CD14-positive monocyte (primary cell): Measurements from ENCODE around the gene TUBB4B. TPM values are rescaled to one million over a fixed set of nuclear protein-coding genes. Genes with fewer than 3 reads are reported as not detected.

Experiments used
- DNase-seq, 3 donors: peaks; one replicate each; pipeline ENCODE4 v3.0.0-alpha.2; 2011 to 2022
- H2AFZ ChIP-seq: 2 replicates; pipeline ENCODE4 v1.6.0; 2012; ENCODE audit warnings: mild to moderate bottlenecking, low read depth, low read length, inconsistent platforms; ENCODE audit not compliant: insufficient read depth, poor library complexity, severe bottlenecking
- H3K27ac ChIP-seq, 2 donors: 1 replicate in 1 of 2; 2 replicates in 1 of 2; pipeline ENCODE4 v1.5.1; 2012 to 2013; ENCODE audit warnings: low read length in 2 of 2, control low read depth in 1 of 2, inconsistent platforms in 1 of 2, low read depth in 1 of 2, mild to moderate bottlenecking in 1 of 2
- H3K27me3 ChIP-seq, 2 donors: one replicate each; pipeline versions ENCODE4 v1.6.0 to v1.6.1; 2011 to 2013; ENCODE audit warnings: low read length in 2 of 2; ENCODE audit not compliant: control insufficient read depth in 2 of 2, insufficient read depth in 2 of 2
- H3K36me3 ChIP-seq, 2 donors: replicated peaks in 1 of 2; 1 replicate in 1 of 2; 2 replicates in 1 of 2; pipeline versions ENCODE4 v1.5.1 to v1.6.1; 2012 to 2013; ENCODE audit warnings: low read length in 2 of 2, control low read depth in 1 of 2, inconsistent platforms in 1 of 2, mild to moderate bottlenecking in 1 of 2; ENCODE audit not compliant: insufficient read depth in 2 of 2, control insufficient read depth in 1 of 2
- H3K4me1 ChIP-seq, 2 donors: 1 replicate in 1 of 2; 2 replicates in 1 of 2; pipeline versions ENCODE4 v1.5.1 to v1.6.1; 2012 to 2013; ENCODE audit warnings: low read length in 2 of 2, control low read depth in 1 of 2, inconsistent platforms in 1 of 2, mild to moderate bottlenecking in 1 of 2, moderate library complexity in 1 of 2; ENCODE audit not compliant: insufficient read depth in 2 of 2, control insufficient read depth in 1 of 2
- H3K4me2 ChIP-seq: replicated peaks from 2 replicates; pipeline ENCODE3; 2012; ENCODE audit warnings: low read length, moderate library complexity, mild to moderate bottlenecking; ENCODE audit not compliant: poor library complexity, severe bottlenecking; ENCODE audit errors: extremely low read depth
- H3K4me3 ChIP-seq, 3 experiments: fragments of 200-600 bp in 1 of 3; sonication (generic) in 1 of 3; replicated peaks in 1 of 3; 1 replicate in 2 of 3; 2 replicates in 1 of 3; pipeline ENCODE4 v1.5.1; 2011 to 2013; ENCODE audit warnings: low read length in 3 of 3, mild to moderate bottlenecking in 3 of 3, control low read depth in 2 of 3, low read depth in 2 of 3, inconsistent platforms in 1 of 3, moderate library complexity in 1 of 3
- H3K79me2 ChIP-seq: 2 replicates; pipeline ENCODE4 v1.6.0; 2012; ENCODE audit warnings: mild to moderate bottlenecking, control low read depth, inconsistent platforms, low read length, moderate library complexity; ENCODE audit not compliant: insufficient read depth
- H3K9ac ChIP-seq: 2 replicates; pipeline ENCODE4 v1.6.0; 2017; ENCODE audit warnings: low read length, mild to moderate bottlenecking; ENCODE audit not compliant: insufficient read depth, poor library complexity, severe bottlenecking
- H3K9me3 ChIP-seq, 2 donors: replicated peaks in 1 of 2; 1 replicate in 1 of 2; 2 replicates in 1 of 2; pipeline versions ENCODE4 v1.5.1 to v1.6.1; 2012 to 2013; ENCODE audit warnings: low read length in 2 of 2, control low read depth in 1 of 2; ENCODE audit not compliant: control insufficient read depth in 1 of 2, insufficient read depth in 1 of 2
- H4K20me1 ChIP-seq: 2 replicates; pipeline ENCODE4 v1.6.0; 2012; ENCODE audit warnings: mild to moderate bottlenecking, low read length, control low read depth, moderate library complexity; ENCODE audit not compliant: insufficient read depth
- H3K27ac Mint-ChIP-seq, 7 donors: one replicate each; pipeline ENCODE4 v1.8.0; 2020; ENCODE audit warnings: mild to moderate bottlenecking in 7 of 7, mixed read lengths in 7 of 7, moderate library complexity in 6 of 7, inconsistent platforms in 2 of 7
- H3K27me3 Mint-ChIP-seq, 3 donors: one replicate each; pipeline ENCODE4 v1.8.0; 2021 to 2022; ENCODE audit warnings: low read depth in 3 of 3, mild to moderate bottlenecking in 3 of 3, mixed read lengths in 3 of 3, moderate library complexity in 3 of 3, inconsistent platforms in 1 of 3
- H3K36me3 Mint-ChIP-seq, 2 donors: one replicate each; pipeline ENCODE4 v1.8.0; 2020; ENCODE audit warnings: mixed read lengths in 2 of 2, inconsistent platforms in 1 of 2, mild to moderate bottlenecking in 1 of 2
- H3K4me1 Mint-ChIP-seq: one replicate; pipeline ENCODE4 v1.8.0; 2020; ENCODE audit warnings: mild to moderate bottlenecking, mixed read lengths
- H3K4me3 Mint-ChIP-seq, 2 donors: one replicate each; pipeline ENCODE4 v1.8.0; 2020; ENCODE audit warnings: mild to moderate bottlenecking in 2 of 2, mixed read lengths in 2 of 2, moderate library complexity in 1 of 2
- H3K9me3 Mint-ChIP-seq, 7 donors: one replicate each; pipeline ENCODE4 v1.8.0; 2020 to 2022; ENCODE audit warnings: mixed read lengths in 7 of 7, mild to moderate bottlenecking in 6 of 7, moderate library complexity in 6 of 7, inconsistent platforms in 2 of 7
- CTCF ChIP-seq: fragments of 200-600 bp; IDR thresholded peaks from one replicate; pipeline ENCODE4 v1.8.0; 2022; ENCODE audit warnings: antibody characterized with exemption, mild to moderate bottlenecking
- WGBS: methylation state at CpG from one replicate; pipeline ENCODE4 v1.1.5; 2013; ENCODE audit warnings: missing lambda C conversion rate; ENCODE audit not compliant: insufficient coverage; 5-methylcytosine and 5-hydroxymethylcytosine counted together
- intact Hi-C, 2 donors: fragments of 100-400 bp; cut with micrococcal nuclease; formaldehyde crosslinking; loops; one replicate each; pipeline versions ENCODE4 v1.15.0 to v1.15.1; 2023
- polyA plus RNA-seq, 3 donors: library from polyadenylated mRNA; depleted of rRNA in 1 of 3; unstranded in 2 of 3; stranded (reverse) in 1 of 3; fragments of 300-500 nt in 2 of 3; fragments of >200 nt in 1 of 3; fragmentation: Illumina TruSeq in 2 of 3; gene quantifications; 1 replicate in 2 of 3; 2 replicates in 1 of 3; pipeline ENCODE4 v1.2.3, GENCODE V29; 2012 to 2021

Gene TUBB4B
- polyA plus RNA-seq, 3 donors, result 58.1 to 284 (median 70.8) TPM

DNA sequence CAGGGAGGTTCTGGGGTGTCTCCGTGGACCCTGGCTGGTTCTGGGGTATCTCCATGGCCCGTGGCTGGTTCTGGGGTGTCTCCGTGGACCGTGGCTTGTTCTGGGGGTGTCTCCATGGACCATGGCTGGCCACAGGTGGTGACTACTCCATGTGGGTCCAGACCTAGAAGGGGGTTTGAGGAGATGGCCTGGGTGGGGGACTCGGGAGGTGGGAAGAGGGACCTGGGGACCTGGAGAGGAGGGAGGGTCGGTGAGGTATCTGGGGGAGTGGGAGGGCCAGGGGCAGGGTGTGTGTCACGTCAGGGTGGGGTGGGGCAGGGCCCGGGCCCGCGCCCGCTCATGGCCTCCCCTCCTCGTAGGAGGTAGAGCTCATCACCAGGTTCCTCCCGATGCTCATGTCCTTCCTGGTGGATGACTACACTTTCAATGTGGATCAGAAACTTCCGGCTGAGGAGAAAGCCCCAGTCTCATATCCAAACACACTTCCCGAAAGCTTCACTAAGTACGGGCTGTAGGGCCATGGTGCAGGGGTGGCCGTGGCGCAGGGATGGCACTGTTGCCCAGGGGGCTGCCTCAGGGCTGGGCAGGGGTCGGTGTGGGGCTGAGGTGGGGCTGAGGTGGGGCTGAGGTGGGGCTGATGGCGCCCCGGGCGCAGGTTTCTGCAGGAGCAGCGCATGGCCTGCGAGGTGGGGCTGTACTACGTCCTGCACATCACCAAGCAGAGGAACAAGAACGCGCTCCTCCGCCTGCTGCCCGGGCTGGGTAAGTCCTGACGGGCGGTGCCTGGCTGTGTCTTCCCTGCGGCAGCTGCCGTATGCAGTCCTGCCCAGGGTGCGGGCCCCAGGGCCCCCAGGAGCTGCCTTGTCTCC is 25.7 kb downstream of the TUBB4B start:
- Histone ChIP-seq H3K27ac (peak overlapping the region in 1 of 2 donors; percentile 26), H3K9me3 (no peaks in the 10 kb centered on the region), H3K36me3 (peaks cover 41 to 75% of the 10 kb centered on the region in 2 donors), H3K4me3 (no peak overlapping the region), H2AFZ (no peak overlapping the region), H3K4me1 (peaks cover 23 to 28% of the 10 kb centered on the region in 2 donors), H4K20me1 (peaks cover 43% of the 10 kb centered on the region), H3K4me2 (no peak overlapping the region), H3K9ac (no peak overlapping the region), H3K27me3 (no peaks in the 10 kb centered on the region), H3K79me2 (peaks cover 3% of the 10 kb centered on the region)
- Mint-ChIP-seq H3K4me3 (no peak overlapping the region), H3K27ac (peak overlapping the region in 1 of 7 donors; percentile 30), H3K4me1 (peaks cover 29% of the 10 kb centered on the region), H3K9me3 (peaks cover 0 to 2% (median 0%) of the 10 kb centered on the region in 7 donors), H3K27me3 (no peaks in the 10 kb centered on the region), H3K36me3 (peaks cover 42 to 84% of the 10 kb centered on the region in 2 donors)
- WGBS, result 92% methylated on average over 32 of the region's 34 CpGs
- intact Hi-C loops, result no loop called here
- TF ChIP-seq CTCF, result no peak
- DNase-seq, result no peak

DNA sequence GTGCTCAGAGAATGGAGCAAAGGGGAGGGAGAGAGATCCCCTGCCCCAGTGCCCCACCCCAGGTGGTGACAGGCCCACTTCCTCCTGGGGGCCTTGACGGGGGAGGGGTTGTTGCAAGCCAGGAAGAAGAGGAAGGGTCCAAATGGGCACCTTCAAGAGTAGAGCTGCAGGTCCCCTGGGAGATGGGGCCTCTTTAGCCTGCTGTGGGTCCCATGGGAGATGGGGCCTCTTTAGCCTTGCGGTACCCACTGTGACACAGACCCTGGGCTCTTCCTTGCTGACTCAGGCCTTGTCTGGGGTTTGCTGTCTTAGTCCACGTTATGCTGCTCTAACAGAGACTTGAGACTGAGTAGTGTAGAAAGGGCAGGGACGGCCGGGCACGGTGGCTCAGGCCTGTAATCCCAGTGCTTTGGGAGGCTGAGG is 26.9 kb downstream of the TUBB4B start:
- DNase-seq, result peak in 1 of 3 donors; percentile 19
- Histone ChIP-seq H3K9ac (no peak overlapping the region), H4K20me1 (peaks cover 37% of the 10 kb centered on the region), H3K27ac (peak overlapping the region; percentile 36 to 51), H3K79me2 (peaks cover 3% of the 10 kb centered on the region), H3K9me3 (no peaks in the 10 kb centered on the region), H3K36me3 (peaks cover 47 to 86% of the 10 kb centered on the region in 2 donors), H3K4me2 (peak overlapping the region; percentile 44), H2AFZ (no peak overlapping the region), H3K27me3 (no peaks in the 10 kb centered on the region), H3K4me3 (no peak overlapping the region), H3K4me1 (peaks cover 23 to 28% of the 10 kb centered on the region in 2 donors)
- no peaks in the 10 kb centered on the region for H3K27me3 Mint-ChIP-seq
- no peak for TF ChIP-seq CTCF
- H3K4me3 Mint-ChIP-seq, result no peak overlapping the region
- peaks cover 27% of the 10 kb centered on the region for H3K4me1 Mint-ChIP-seq
- H3K36me3 Mint-ChIP-seq, result peaks cover 42 to 84% of the 10 kb centered on the region in 2 donors
- 57% methylated on average over 6 of the region's 6 CpGs for WGBS
- no peaks in the 10 kb centered on the region for H3K9me3 Mint-ChIP-seq
- intact Hi-C loops, result no loop called here
- H3K27ac Mint-ChIP-seq, result peak overlapping the region; percentile 2 to 84 (median 44)
